OCI-LY7 (cell line): ENCODE measurements around the gene RASL12. TPM values are rescaled to one million over a fixed set of nuclear protein-coding genes. Genes with fewer than 3 reads are reported as not detected.

ENCODE experiments used
- BruUV-seq: library from RNA; stranded (reverse); fragments of 400-500 nt; replicated peaks from 2 replicates; lab custom pipeline; 2021; lab: Mats Ljungman, UMichigan
- CTCF ChIA-PET: fragments of 300-600 bp; sonication (Branson Sonifier 250); formaldehyde crosslinking; loops from one replicate; lab custom pipeline; 2022; ENCODE audit warnings: antibody characterized with exemption; ENCODE audit not compliant: unreplicated experiment; lab: Charles Lee
- POLR2A ChIA-PET: fragments of 300-600 bp; sonication (Branson Sonifier 250); formaldehyde crosslinking; loops from one replicate; lab custom pipeline; 2022; ENCODE audit warnings: antibody characterized with exemption; lab: Charles Lee
- DNase-seq: peaks from one replicate; pipeline ENCODE4 v3.0.0-alpha.2; 2015; ENCODE audit warnings: low spot score
- H2AFZ ChIP-seq: fragments of 200-600 bp; sonication (generic), shearing (Covaris generic); 2 replicates; pipeline ENCODE4 v1.6.1; 2014; ENCODE audit warnings: mild to moderate bottlenecking, antibody characterized with exemption, low read length, moderate library complexity
- H3K27ac ChIP-seq: fragments of 200-600 bp; sonication (generic); 2 replicates; pipeline ENCODE4 v1.5.1; 2014; ENCODE audit warnings: mixed run types, low read depth, mild to moderate bottlenecking, moderate library complexity, low read length, inconsistent platforms; ENCODE audit not compliant: poor library complexity, severe bottlenecking
- H3K36me3 ChIP-seq: fragments of 200-600 bp; sonication (generic); 2 replicates; pipeline ENCODE4 v1.6.1; 2014; ENCODE audit warnings: mild to moderate bottlenecking, antibody characterized with exemption, low read length, moderate library complexity, mixed read lengths; ENCODE audit not compliant: insufficient read depth
- H3K4me1 ChIP-seq: fragments of 200-600 bp; sonication (generic); 2 replicates; pipeline ENCODE4 v1.5.1; 2014; ENCODE audit warnings: mild to moderate bottlenecking, low read length; ENCODE audit not compliant: insufficient read depth, poor library complexity, severe bottlenecking
- H3K4me2 ChIP-seq: fragments of 200-600 bp; sonication (generic); 2 replicates; pipeline ENCODE4 v1.6.1; 2014; ENCODE audit warnings: mild to moderate bottlenecking, low read length
- H3K4me3 ChIP-seq: fragments of 200-600 bp; sonication (generic); 2 replicates; pipeline ENCODE4 v1.5.1; 2014; ENCODE audit warnings: mild to moderate bottlenecking, low read depth, low read length; ENCODE audit not compliant: poor library complexity, severe bottlenecking
- H3K79me2 ChIP-seq: fragments of 200-600 bp; sonication (generic); 2 replicates; pipeline ENCODE4 v1.6.1; 2016; ENCODE audit warnings: low read depth, mild to moderate bottlenecking, low read length, moderate library complexity, mixed read lengths; ENCODE audit not compliant: insufficient read depth
- H3K9me2 ChIP-seq: fragments of 200-600 bp; sonication (generic); 2 replicates; pipeline ENCODE4 v1.6.1; 2016; ENCODE audit warnings: mild to moderate bottlenecking, low read length, mixed read lengths; ENCODE audit not compliant: insufficient read depth
- H3K9me3 ChIP-seq: fragments of 200-600 bp; sonication (generic); 2 replicates; pipeline ENCODE4 v1.6.1; 2014; ENCODE audit warnings: mild to moderate bottlenecking, mixed run types, low read length, mixed read lengths
- H4K20me1 ChIP-seq: fragments of 200-600 bp; sonication (generic); 2 replicates; pipeline ENCODE4 v1.6.1; 2014; ENCODE audit warnings: mild to moderate bottlenecking, antibody characterized with exemption, low read length, moderate library complexity, mixed read lengths; ENCODE audit not compliant: insufficient read depth
- CTCF ChIP-seq: fragments of 200-600 bp; sonication (generic); conservative IDR thresholded peaks from 2 replicates; pipeline ENCODE4 v1.5.1; 2014; ENCODE audit warnings: mild to moderate bottlenecking, antibody characterized with exemption, low read length, moderate library complexity, mixed read lengths
- EZH2phosphoT487 ChIP-seq: fragments of 200-600 bp; sonication (generic); IDR thresholded peaks from 2 replicates; pipeline ENCODE4 v1.6.1; 2018; ENCODE audit warnings: low read depth, borderline replicate concordance, mild to moderate bottlenecking, mixed run types, antibody characterized with exemption, low read length, moderate library complexity, mixed read lengths
- intact Hi-C: fragments of 100-400 bp; cut with micrococcal nuclease; formaldehyde crosslinking; loops from one replicate; pipeline ENCODE4 v1.10.0; 2022; ENCODE audit not compliant: unreplicated experiment
- total RNA-seq, 2 experiments: library from RNA; depleted of rRNA in 1 of 2; stranded (reverse); fragments of >200 nt in 1 of 2; shearing (Covaris generic) in 1 of 2; gene quantifications; 2 replicates each; pipeline ENCODE4 v1.2.3, GENCODE V29; 2014 to 2022

RASL12 gene
- total RNA-seq, 2 experiments from 2014 or later = not detected

GRCh38 chr15:65062061-65062460, 5.7 kb downstream of the RASL12 start:
- Histone ChIP-seq H3K4me2 (no peak overlapping the region), H3K4me3 (no peak overlapping the region), H3K36me3 (no peaks in the 10 kb centered on the region), H3K27ac (no peak overlapping the region), H3K79me2 (no peaks in the 10 kb centered on the region), H3K9me3 (no peaks in the 10 kb centered on the region), H4K20me1 (no peaks in the 10 kb centered on the region), H3K9me2 (no peaks in the 10 kb centered on the region), H3K4me1 (no peaks in the 10 kb centered on the region), H2AFZ (no peak overlapping the region)
- BruUV-seq = no TSS peak
- no peak for DNase-seq
- POLR2A ChIA-PET = interaction anchor here (0.6 to 1.5 kb wide), 2 partner anchors 12 to 572 kb away, joined by 3 to 6 read pairs; no protein-coding TSS in a partner anchor
- CTCF ChIA-PET = no interaction called here
- no peak for TF ChIP-seq EZH2phosphoT487
- no peak for TF ChIP-seq CTCF
- intact Hi-C loops = no loop called here

DNA sequence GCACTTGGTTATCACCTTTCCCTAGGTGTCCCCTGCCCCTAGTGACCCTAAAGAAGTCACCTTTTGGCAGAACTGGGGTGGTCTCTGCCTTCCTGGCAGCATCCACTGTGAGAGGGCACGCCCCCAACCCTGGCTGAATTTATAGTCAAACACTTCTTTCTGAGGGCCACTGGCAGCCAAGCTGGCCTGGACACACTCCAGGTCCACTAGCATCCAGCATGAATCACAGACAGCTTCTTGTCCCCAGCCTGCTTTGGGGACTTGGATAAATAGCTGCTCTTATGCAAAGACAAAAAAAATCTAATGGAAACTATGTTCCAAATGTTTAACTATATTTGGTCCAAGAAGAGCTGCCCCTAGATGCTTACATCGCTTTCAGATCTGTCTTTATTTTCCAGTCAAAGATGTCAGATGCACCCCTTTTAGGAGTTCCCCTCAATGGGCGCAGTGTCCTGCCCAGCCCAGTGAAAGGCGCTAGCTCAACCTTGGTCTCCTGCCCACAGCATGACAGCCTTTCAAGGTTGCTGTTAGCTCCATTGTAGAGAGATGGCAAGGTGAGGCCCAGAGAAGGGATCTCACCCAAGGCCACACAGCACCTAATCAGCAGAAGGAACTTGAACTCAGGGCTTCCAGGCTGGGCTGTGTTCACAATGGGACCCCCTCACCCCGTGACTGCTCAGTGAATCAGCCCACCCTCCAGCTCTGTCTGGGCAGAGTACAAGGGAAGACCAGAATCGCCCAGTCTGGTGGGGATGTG, 7.0 kb downstream of the RASL12 start:
- intact Hi-C loops = no loop called here
- POLR2A ChIA-PET = interaction anchor here (1.5 kb wide), 1 partner anchor 13 kb away, joined by 6 read pairs; no protein-coding TSS in a partner anchor
- DNase-seq = no peak
- Histone ChIP-seq H2AFZ (no peak overlapping the region), H4K20me1 (no peaks in the 10 kb centered on the region), H3K4me3 (no peak overlapping the region), H3K9me2 (no peaks in the 10 kb centered on the region), H3K4me1 (no peaks in the 10 kb centered on the region), H3K9me3 (no peaks in the 10 kb centered on the region), H3K4me2 (no peak overlapping the region), H3K79me2 (no peaks in the 10 kb centered on the region), H3K27ac (no peak overlapping the region), H3K36me3 (no peaks in the 10 kb centered on the region)
- BruUV-seq = no TSS peak
- TF ChIP-seq CTCF = no peak
- no peak for TF ChIP-seq EZH2phosphoT487
- CTCF ChIA-PET = no interaction called here

GRCh38 chr15:65059931-65060596, 7.7 kb downstream of the RASL12 start:
- Histone ChIP-seq H3K4me1 (no peaks in the 10 kb centered on the region), H3K9me3 (no peaks in the 10 kb centered on the region), H3K4me3 (no peak overlapping the region), H3K36me3 (no peaks in the 10 kb centered on the region), H4K20me1 (no peaks in the 10 kb centered on the region), H2AFZ (no peak overlapping the region), H3K4me2 (no peak overlapping the region), H3K27ac (no peak overlapping the region), H3K79me2 (no peaks in the 10 kb centered on the region), H3K9me2 (no peaks in the 10 kb centered on the region)
- BruUV-seq = no TSS peak
- intact Hi-C loops = no loop called here
- DNase-seq = no peak
- no peak for TF ChIP-seq EZH2phosphoT487
- TF ChIP-seq CTCF = no peak
- POLR2A ChIA-PET = interaction anchor here (0.6 to 0.8 kb wide), 2 partner anchors 21 to 870 kb away, joined by 3 read pairs; no protein-coding TSS in a partner anchor
- CTCF ChIA-PET = no interaction called here
